Mesenchymal stem cell (in vitro differentiated cells and primary cell): ENCODE results near the gene ARHGAP6.

Experiments
- DNase-seq: peaks from one replicate; pipeline ENCODE4 v3.0.0-alpha.2; 2013
- H2AFZ ChIP-seq: one replicate; pipeline ENCODE4 v1.6.1; 2013; ENCODE audit warnings: low read depth, mild to moderate bottlenecking, control low read depth, inconsistent platforms, low read length, moderate library complexity
- H2AK5ac ChIP-seq: 2 replicates; pipeline ENCODE4 v1.6.1; 2013; ENCODE audit warnings: low read length, moderate library complexity, mild to moderate bottlenecking, inconsistent platforms; ENCODE audit not compliant: severe bottlenecking
- H2BK120ac ChIP-seq: one replicate; pipeline ENCODE4 v1.6.1; 2013; ENCODE audit warnings: low read depth, mild to moderate bottlenecking, inconsistent platforms, low read length, moderate library complexity
- H2BK12ac ChIP-seq, 2 experiments: one replicate each; pipeline ENCODE4 v1.6.1; 2013; ENCODE audit warnings: inconsistent platforms in 2 of 2, low read length in 2 of 2, mild to moderate bottlenecking in 2 of 2, moderate library complexity in 2 of 2, control low read depth in 1 of 2
- H2BK15ac ChIP-seq: one replicate; pipeline ENCODE4 v1.6.1; 2013; ENCODE audit warnings: mild to moderate bottlenecking, low read depth, inconsistent platforms; ENCODE audit not compliant: poor library complexity, severe bottlenecking
- H2BK5ac ChIP-seq: 2 replicates; pipeline ENCODE4 v1.6.1; 2013; ENCODE audit warnings: low read depth, mild to moderate bottlenecking, low read length, control low read depth, inconsistent platforms; ENCODE audit not compliant: poor library complexity, severe bottlenecking
- H3K14ac ChIP-seq, 2 experiments: one replicate each; pipeline ENCODE4 v1.6.1; 2013; ENCODE audit warnings: inconsistent platforms in 2 of 2, low read length in 2 of 2, control low read depth in 1 of 2, mild to moderate bottlenecking in 1 of 2, moderate library complexity in 1 of 2
- H3K18ac ChIP-seq, 2 experiments: one replicate each; pipeline ENCODE4 v1.6.1; 2013; ENCODE audit warnings: inconsistent platforms in 2 of 2, low read length in 2 of 2, control low read depth in 1 of 2, low read depth in 1 of 2, mild to moderate bottlenecking in 1 of 2
- H3K23ac ChIP-seq, 2 experiments: one replicate each; pipeline ENCODE4 v1.6.1; 2013; ENCODE audit warnings: inconsistent platforms in 2 of 2, low read length in 2 of 2, mild to moderate bottlenecking in 2 of 2, moderate library complexity in 2 of 2, control low read depth in 1 of 2
- H3K27ac ChIP-seq: 2 replicates; pipeline ENCODE4 v1.5.1; 2013; ENCODE audit warnings: mild to moderate bottlenecking, moderate library complexity, low read length, control low read depth, inconsistent platforms; ENCODE audit not compliant: poor library complexity, severe bottlenecking
- H3K27me3 ChIP-seq, 2 experiments: 2 replicates each; pipeline versions ENCODE4 v1.6.1 to v1.7.0; 2013; ENCODE audit warnings: low read length in 2 of 2, mild to moderate bottlenecking in 2 of 2, moderate library complexity in 2 of 2, control low read depth in 1 of 2, inconsistent platforms in 1 of 2; ENCODE audit not compliant: control insufficient read depth in 1 of 2, insufficient read depth in 1 of 2
- H3K36me3 ChIP-seq, 2 experiments: 2 replicates each; pipeline versions ENCODE4 v1.6.1 to v1.7.0; 2013; ENCODE audit warnings: low read length in 2 of 2, control low read depth in 1 of 2, inconsistent platforms in 1 of 2, low read depth in 1 of 2, mild to moderate bottlenecking in 1 of 2; ENCODE audit not compliant: insufficient read depth in 2 of 2, control insufficient read depth in 1 of 2
- H3K4ac ChIP-seq, 2 experiments: one replicate each; pipeline ENCODE4 v1.6.1; 2013; ENCODE audit warnings: inconsistent platforms in 2 of 2, low read length in 2 of 2, mild to moderate bottlenecking in 2 of 2, moderate library complexity in 2 of 2, control low read depth in 1 of 2, low read depth in 1 of 2
- H3K4me1 ChIP-seq: 2 replicates; pipeline ENCODE4 v1.6.1; 2013; ENCODE audit warnings: low read depth, low read length, control low read depth; ENCODE audit not compliant: control insufficient read depth, insufficient read depth
- H3K4me2 ChIP-seq: 2 replicates; pipeline ENCODE4 v1.6.1; 2013; ENCODE audit warnings: low read length, mild to moderate bottlenecking, inconsistent platforms; ENCODE audit not compliant: poor library complexity, severe bottlenecking
- H3K4me3 ChIP-seq, 2 experiments: 2 replicates each; pipeline versions ENCODE4 v1.5.1 to v1.7.0; 2013; ENCODE audit warnings: low read length in 2 of 2, mild to moderate bottlenecking in 2 of 2, control low read depth in 1 of 2, low read depth in 1 of 2; ENCODE audit not compliant: insufficient read depth in 1 of 2
- H3K79me1 ChIP-seq: replicated peaks from 2 replicates; pipeline ENCODE4 v1.6.1; 2013; ENCODE audit warnings: mild to moderate bottlenecking, control low read depth, low read length, inconsistent platforms; ENCODE audit not compliant: poor library complexity, severe bottlenecking
- H3K9ac ChIP-seq: 2 replicates; pipeline ENCODE4 v1.7.0; 2013; ENCODE audit warnings: mild to moderate bottlenecking, low read length, moderate library complexity
- H3K9me3 ChIP-seq: 2 replicates; pipeline ENCODE4 v1.7.0; 2013; ENCODE audit warnings: mild to moderate bottlenecking, low read length; ENCODE audit not compliant: control insufficient read depth
- H4K8ac ChIP-seq: one replicate; pipeline ENCODE4 v1.6.1; 2013; ENCODE audit warnings: inconsistent platforms, mild to moderate bottlenecking, low read length, moderate library complexity
- H4K91ac ChIP-seq: one replicate; pipeline ENCODE4 v1.6.1; 2013; ENCODE audit warnings: mild to moderate bottlenecking, low read length, inconsistent platforms
- WGBS: methylation state at CpG from one replicate; pipeline ENCODE4 v1.1.7; 2013; ENCODE audit warnings: mixed read lengths; 5-methylcytosine and 5-hydroxymethylcytosine counted together

ARHGAP6 gene

GRCh38 chrX:11269006-11269405 lies 396.7 kb downstream of the ARHGAP6 start:
- H4K91ac ChIP-seq: no peak overlapping the region
- H3K4me2 ChIP-seq: no peak overlapping the region
- no peaks in the 10 kb centered on the region for H3K79me1 ChIP-seq
- H3K36me3 ChIP-seq: no peaks in the 10 kb centered on the region
- no peak overlapping the region for H2AK5ac ChIP-seq
- no peak overlapping the region for H3K14ac ChIP-seq
- H3K4me3 ChIP-seq: no peak overlapping the region
- no peak overlapping the region for H3K18ac ChIP-seq
- H2BK15ac ChIP-seq: no peak overlapping the region
- H3K27ac ChIP-seq: no peak overlapping the region
- H3K4ac ChIP-seq: no peak overlapping the region
- H3K9me3 ChIP-seq: no peaks in the 10 kb centered on the region
- H3K4me1 ChIP-seq: no peaks in the 10 kb centered on the region
- DNase-seq: peak; percentile 50
- no peak overlapping the region for H2AFZ ChIP-seq
- no peak overlapping the region for H2BK5ac ChIP-seq
- no peak overlapping the region for H2BK120ac ChIP-seq
- no CpG with 5 or more reads among the region's 3 CpGs for whole genome bisulfite sequencing
- H3K23ac ChIP-seq: no peak overlapping the region
- H4K8ac ChIP-seq: no peak overlapping the region
- H3K9ac ChIP-seq: no peak overlapping the region
- no peaks in the 10 kb centered on the region for H3K27me3 ChIP-seq
- H2BK12ac ChIP-seq: no peak overlapping the region

- Histone ChIP-seq H3K23ac (no peak overlapping the region), H3K14ac (no peak overlapping the region), H3K4me2 (no peak overlapping the region), H2BK120ac (no peak overlapping the region), H2BK15ac (no peak overlapping the region), H3K4ac (no peak overlapping the region), H3K27ac (no peak overlapping the region), H2AFZ (no peak overlapping the region), H3K27me3 (no peaks in the 10 kb centered on the region), H2BK12ac (no peak overlapping the region), H3K18ac (no peak overlapping the region), H4K91ac (no peak overlapping the region), H3K79me1 (no peaks in the 10 kb centered on the region), H3K36me3 (no peaks in the 10 kb centered on the region), H3K9me3 (no peaks in the 10 kb centered on the region), H3K4me1 (no peaks in the 10 kb centered on the region), H3K4me3 (no peak overlapping the region), H3K9ac (no peak overlapping the region), H2BK5ac (no peak overlapping the region), H2AK5ac (no peak overlapping the region), H4K8ac (no peak overlapping the region)
- DNase-seq: peak; percentile 46
- 8% methylated on average over 2 of the region's 3 CpGs for WGBS
Measured at GRCh38 chrX:11267425-11267824, 398.3 kb downstream of the ARHGAP6 start.

- no peak for DNase-seq
- Histone ChIP-seq H2AK5ac (no peak overlapping the region), H2AFZ (no peak overlapping the region), H3K18ac (no peak overlapping the region), H3K9ac (peak overlapping the region; percentile 79), H2BK15ac (no peak overlapping the region), H3K4ac (no peak overlapping the region), H3K4me1 (no peaks in the 10 kb centered on the region), H2BK120ac (no peak overlapping the region), H3K27ac (no peak overlapping the region), H3K79me1 (no peaks in the 10 kb centered on the region), H3K36me3 (no peaks in the 10 kb centered on the region), H3K4me2 (no peak overlapping the region), H3K9me3 (no peaks in the 10 kb centered on the region), H4K91ac (no peak overlapping the region), H4K8ac (no peak overlapping the region), H3K14ac (no peak overlapping the region), H2BK12ac (no peak overlapping the region), H2BK5ac (no peak overlapping the region), H3K4me3 (no peak overlapping the region), H3K23ac (no peak overlapping the region), H3K27me3 (no peaks in the 10 kb centered on the region)
- no CpG with 5 or more reads among the region's 5 CpGs for WGBS
Measured at GRCh38 chrX:11266573-11267003, 399.1 kb downstream of the ARHGAP6 start.

- no peak overlapping the region for H4K91ac ChIP-seq
- no peak for DNase-seq
- no peak overlapping the region for H2AFZ ChIP-seq
- H2BK120ac ChIP-seq: no peak overlapping the region
- H3K9me3 ChIP-seq: no peaks in the 10 kb centered on the region
- WGBS: 69% methylated on average over 1 of the region's 3 CpGs
- no peak overlapping the region for H3K23ac ChIP-seq
- no peak overlapping the region for H2BK15ac ChIP-seq
- no peak overlapping the region for H2AK5ac ChIP-seq
- no peaks in the 10 kb centered on the region for H3K4me1 ChIP-seq
- no peaks in the 10 kb centered on the region for H3K79me1 ChIP-seq
- peak overlapping the region in 1 of 2 experiments; percentile 42 for H3K4me3 ChIP-seq
- no peak overlapping the region for H3K18ac ChIP-seq
- peak overlapping the region; percentile 79 for H3K9ac ChIP-seq
- H3K4me2 ChIP-seq: no peak overlapping the region
- no peak overlapping the region for H3K4ac ChIP-seq
- no peak overlapping the region for H2BK5ac ChIP-seq
- H2BK12ac ChIP-seq: no peak overlapping the region
- no peak overlapping the region for H3K27ac ChIP-seq
- no peak overlapping the region for H4K8ac ChIP-seq
- H3K27me3 ChIP-seq: no peaks in the 10 kb centered on the region
- no peak overlapping the region for H3K14ac ChIP-seq
- no peaks in the 10 kb centered on the region for H3K36me3 ChIP-seq
Measured at GRCh38 chrX:11265352-11265751, 400.4 kb downstream of the ARHGAP6 start.
